ENCODE measurements around the gene KMT5B.

KMT5B gene

GRCh38 chr11:68181719-68182451 is 31.2 kb downstream of the KMT5B start:
- DNase-seq (ENCODE audit: low spot score) = no peak
- Mint-ChIP-seq H3K9me3 (no peaks in the 10 kb centered on the region), H3K27me3 (ENCODE audit: low read depth) (no peaks in the 10 kb centered on the region), H3K4me1 (ENCODE audit: low read depth) (no peaks in the 10 kb centered on the region), H3K4me3 (no peak overlapping the region), H3K27ac (no peak overlapping the region), H3K36me3 (ENCODE audit: low read depth) (peaks cover 9% of the 10 kb centered on the region)

DNA sequence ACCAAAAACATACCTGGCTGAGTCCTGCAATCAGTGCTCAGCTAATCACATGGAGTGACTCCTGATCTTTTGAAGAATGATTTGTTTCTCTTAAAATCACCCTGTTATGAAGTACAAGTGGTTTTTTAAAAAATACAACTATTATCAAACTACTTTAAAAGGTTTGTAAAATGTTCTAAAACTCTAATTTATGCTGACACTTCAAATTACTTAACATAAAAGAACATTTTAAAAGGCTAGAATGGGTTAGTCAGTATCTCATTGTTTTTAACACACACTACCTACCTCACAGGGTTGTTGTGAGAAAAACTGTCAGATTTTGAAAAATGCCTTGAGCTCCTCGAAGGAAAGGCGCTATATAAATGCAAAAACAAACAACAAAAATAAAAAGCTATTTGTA is 33.2 kb downstream of the KMT5B start:
- DNase-seq (ENCODE audit: low spot score) = no peak
- Mint-ChIP-seq H3K27ac (no peak overlapping the region), H3K27me3 (ENCODE audit: low read depth) (no peaks in the 10 kb centered on the region), H3K9me3 (no peaks in the 10 kb centered on the region), H3K36me3 (ENCODE audit: low read depth) (peaks cover 13% of the 10 kb centered on the region), H3K4me3 (no peak overlapping the region), H3K4me1 (ENCODE audit: low read depth) (no peaks in the 10 kb centered on the region)

GRCh38 chr11:68177877-68178276 is 35.2 kb downstream of the KMT5B start:
- no peak overlapping the region for H3K27ac Mint-ChIP-seq
- no peaks in the 10 kb centered on the region for H3K9me3 Mint-ChIP-seq
- no peaks in the 10 kb centered on the region for H3K4me1 Mint-ChIP-seq (ENCODE audit: low read depth)
- H3K36me3 Mint-ChIP-seq (ENCODE audit: low read depth) = peaks cover 19% of the 10 kb centered on the region
- H3K4me3 Mint-ChIP-seq = no peak overlapping the region
- DNase-seq (ENCODE audit: low spot score) = no peak
- H3K27me3 Mint-ChIP-seq (ENCODE audit: low read depth) = no peaks in the 10 kb centered on the region

DNA sequence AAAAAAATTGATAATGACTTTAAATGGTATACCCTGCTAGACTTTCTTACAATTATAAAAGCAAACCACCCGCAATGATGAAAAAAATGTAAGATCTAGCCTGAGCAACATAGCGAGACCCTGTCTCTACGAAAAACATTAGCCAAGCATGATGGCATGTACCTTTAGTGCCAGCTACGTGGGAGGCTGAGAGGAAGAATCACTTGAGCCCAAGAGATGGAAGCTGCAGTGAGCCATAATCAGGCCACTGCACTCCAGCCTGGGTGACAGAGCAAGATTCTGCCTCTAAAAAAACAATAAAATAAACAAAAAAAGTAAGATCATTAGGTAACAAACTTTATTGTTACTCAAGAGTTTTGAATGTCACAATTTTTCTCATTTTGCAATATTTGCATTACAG is 39.2 kb downstream of the KMT5B start:
- Mint-ChIP-seq H3K27ac (no peak overlapping the region), H3K4me3 (no peak overlapping the region), H3K4me1 (ENCODE audit: low read depth) (no peaks in the 10 kb centered on the region), H3K9me3 (no peaks in the 10 kb centered on the region), H3K36me3 (ENCODE audit: low read depth) (peaks cover 30% of the 10 kb centered on the region), H3K27me3 (ENCODE audit: low read depth) (no peaks in the 10 kb centered on the region)
- DNase-seq (ENCODE audit: low spot score) = no peak

GRCh38 chr11:68169442-68169841 is 43.7 kb downstream of the KMT5B start:
- Mint-ChIP-seq H3K27ac (no peak overlapping the region), H3K36me3 (ENCODE audit: low read depth) (peaks cover 31% of the 10 kb centered on the region), H3K4me1 (ENCODE audit: low read depth) (no peaks in the 10 kb centered on the region), H3K4me3 (no peak overlapping the region), H3K9me3 (no peaks in the 10 kb centered on the region), H3K27me3 (ENCODE audit: low read depth) (no peaks in the 10 kb centered on the region)
- DNase-seq (ENCODE audit: low spot score) = no peak

DNA sequence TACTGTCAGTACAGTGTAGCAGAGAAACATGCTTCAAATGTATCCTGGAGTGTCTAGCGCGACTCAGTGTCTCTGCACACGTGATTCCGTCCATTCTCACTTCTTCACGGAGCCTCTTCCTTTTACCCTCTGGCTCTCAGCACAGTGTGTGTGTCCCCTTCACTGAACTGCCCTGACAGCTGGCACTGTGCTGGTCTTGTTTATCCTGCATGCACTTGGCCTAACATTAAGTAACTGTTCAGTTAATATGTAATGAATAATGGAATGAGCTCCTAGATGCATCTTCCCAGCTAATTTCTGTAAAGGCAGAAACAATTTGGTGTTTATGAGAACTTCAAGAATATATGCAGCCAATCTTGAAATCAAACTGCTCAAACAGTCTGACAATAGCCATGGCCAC is 44.4 kb downstream of the KMT5B start:
- Mint-ChIP-seq H3K4me3 (no peak overlapping the region), H3K9me3 (no peaks in the 10 kb centered on the region), H3K27me3 (ENCODE audit: low read depth) (no peaks in the 10 kb centered on the region), H3K4me1 (ENCODE audit: low read depth) (no peaks in the 10 kb centered on the region), H3K36me3 (ENCODE audit: low read depth) (peaks cover 26% of the 10 kb centered on the region), H3K27ac (no peak overlapping the region)
- DNase-seq (ENCODE audit: low spot score) = no peak

DNA sequence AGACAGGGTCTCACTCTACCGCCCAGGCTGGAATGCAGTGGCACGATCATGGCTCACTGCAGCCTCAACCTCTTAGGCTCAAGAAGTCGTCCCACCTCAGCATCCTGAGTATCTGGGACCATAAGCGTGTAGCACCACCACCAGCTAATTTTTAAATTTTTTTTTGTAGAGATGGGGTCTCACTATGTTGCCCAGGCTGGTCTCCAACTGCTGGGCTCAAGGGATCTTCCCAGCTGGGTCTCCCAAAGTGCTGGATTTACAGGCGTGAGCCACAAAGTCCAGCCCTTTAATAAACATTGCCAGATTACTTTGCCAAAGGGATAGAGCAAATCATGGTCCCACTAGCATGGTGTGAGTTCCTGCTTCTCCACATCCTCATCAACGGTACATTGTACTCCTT is 45.6 kb downstream of the KMT5B start:
- Mint-ChIP-seq H3K4me3 (no peak overlapping the region), H3K9me3 (no peaks in the 10 kb centered on the region), H3K4me1 (ENCODE audit: low read depth) (no peaks in the 10 kb centered on the region), H3K27me3 (ENCODE audit: low read depth) (no peaks in the 10 kb centered on the region), H3K36me3 (ENCODE audit: low read depth) (peaks cover 19% of the 10 kb centered on the region), H3K27ac (no peak overlapping the region)
- no peak for DNase-seq (ENCODE audit: low spot score)

DNA sequence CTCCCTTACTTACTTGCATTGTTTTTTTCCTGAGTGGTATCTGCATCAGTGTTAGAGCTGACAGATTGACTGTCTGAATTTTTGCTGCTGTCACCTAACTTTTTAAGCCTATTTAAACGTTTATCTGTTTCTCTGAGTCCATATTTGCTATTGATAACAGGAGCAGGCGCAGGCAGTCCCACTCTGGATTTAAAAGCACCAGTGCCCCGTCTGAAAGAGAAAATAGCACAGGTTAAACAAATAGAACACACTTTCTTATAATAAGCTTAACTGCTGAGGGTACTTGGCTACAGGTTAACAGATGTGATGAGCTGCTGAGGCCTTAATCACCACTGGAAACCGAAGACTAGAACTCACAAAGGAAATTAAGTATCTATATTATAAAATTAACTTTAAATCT is 46.1 kb downstream of the KMT5B start:
- Mint-ChIP-seq H3K27ac (no peak overlapping the region), H3K9me3 (no peaks in the 10 kb centered on the region), H3K4me3 (no peak overlapping the region), H3K36me3 (ENCODE audit: low read depth) (peaks cover 19% of the 10 kb centered on the region), H3K4me1 (ENCODE audit: low read depth) (no peaks in the 10 kb centered on the region), H3K27me3 (ENCODE audit: low read depth) (no peaks in the 10 kb centered on the region)
- DNase-seq (ENCODE audit: low spot score) = no peak

- H3K27ac Mint-ChIP-seq = no peak overlapping the region
- H3K4me1 Mint-ChIP-seq (ENCODE audit: low read depth) = no peaks in the 10 kb centered on the region
- no peak for DNase-seq (ENCODE audit: low spot score)
- H3K4me3 Mint-ChIP-seq = no peak overlapping the region
- H3K9me3 Mint-ChIP-seq = no peaks in the 10 kb centered on the region
- H3K27me3 Mint-ChIP-seq (ENCODE audit: low read depth) = no peaks in the 10 kb centered on the region
- peaks cover 15% of the 10 kb centered on the region for H3K36me3 Mint-ChIP-seq (ENCODE audit: low read depth)
Measured at GRCh38 chr11:68165601-68166000, 47.5 kb downstream of the KMT5B start.

DNA sequence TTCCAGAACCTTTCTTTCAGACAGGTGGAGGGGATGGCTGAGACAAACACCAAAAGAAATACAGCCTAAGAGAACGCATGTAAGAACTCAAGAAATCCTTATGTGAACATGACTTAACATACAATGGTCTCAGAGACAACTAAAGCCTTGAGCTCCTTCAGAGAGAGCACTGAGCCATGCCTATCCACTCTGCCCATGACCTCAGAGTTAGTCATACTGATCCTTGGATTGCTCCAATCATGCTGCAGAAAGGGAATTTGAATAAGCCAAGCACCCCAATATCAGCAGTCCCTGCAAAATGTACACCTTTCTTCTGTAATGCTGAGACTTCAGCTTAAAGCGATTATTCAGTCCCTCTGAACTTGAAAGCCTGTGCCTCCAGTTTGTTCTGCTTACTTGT is 48.7 kb downstream of the KMT5B start:
- Mint-ChIP-seq H3K27ac (no peak overlapping the region), H3K9me3 (no peaks in the 10 kb centered on the region), H3K4me3 (no peak overlapping the region), H3K4me1 (ENCODE audit: low read depth) (no peaks in the 10 kb centered on the region), H3K36me3 (ENCODE audit: low read depth) (peaks cover 7% of the 10 kb centered on the region), H3K27me3 (ENCODE audit: low read depth) (no peaks in the 10 kb centered on the region)
- DNase-seq (ENCODE audit: low spot score) = no peak

- H3K36me3 Mint-ChIP-seq (ENCODE audit: low read depth) = peaks cover 4% of the 10 kb centered on the region
- no peaks in the 10 kb centered on the region for H3K4me1 Mint-ChIP-seq (ENCODE audit: low read depth)
- H3K9me3 Mint-ChIP-seq = no peaks in the 10 kb centered on the region
- no peak overlapping the region for H3K4me3 Mint-ChIP-seq
- no peak overlapping the region for H3K27ac Mint-ChIP-seq
- no peak for DNase-seq (ENCODE audit: low spot score)
- no peaks in the 10 kb centered on the region for H3K27me3 Mint-ChIP-seq (ENCODE audit: low read depth)
Measured at GRCh38 chr11:68163691-68164090, 49.4 kb downstream of the KMT5B start.

- H3K36me3 Mint-ChIP-seq (ENCODE audit: low read depth) = peaks cover 6% of the 10 kb centered on the region
- no peak overlapping the region for H3K27ac Mint-ChIP-seq
- no peaks in the 10 kb centered on the region for H3K4me1 Mint-ChIP-seq (ENCODE audit: low read depth)
- H3K4me3 Mint-ChIP-seq = no peak overlapping the region
- no peaks in the 10 kb centered on the region for H3K9me3 Mint-ChIP-seq
- DNase-seq (ENCODE audit: low spot score) = no peak
- no peaks in the 10 kb centered on the region for H3K27me3 Mint-ChIP-seq (ENCODE audit: low read depth)
Measured at GRCh38 chr11:68160100-68160695, 52.9 kb downstream of the KMT5B start.

DNA sequence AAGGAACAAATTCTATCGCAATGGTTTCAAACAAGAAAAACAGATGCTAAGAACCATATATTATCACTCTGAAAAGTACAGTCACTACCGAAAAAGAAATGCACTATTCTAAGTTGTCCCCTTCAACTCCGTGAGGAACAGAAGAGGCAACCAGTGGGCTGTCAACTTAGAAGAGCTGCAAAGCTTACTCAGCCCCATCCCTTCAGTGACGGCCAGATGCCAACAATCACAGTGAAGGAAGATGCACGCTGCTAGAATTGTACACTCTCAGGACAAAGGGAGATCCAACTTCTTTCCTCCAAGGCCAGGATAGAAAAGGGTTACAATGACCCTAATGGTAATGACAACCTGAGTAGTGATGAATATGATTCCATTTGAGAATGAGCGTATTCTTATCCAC is 53.4 kb downstream of the KMT5B start:
- no peak overlapping the region for H3K4me3 Mint-ChIP-seq
- H3K9me3 Mint-ChIP-seq = no peaks in the 10 kb centered on the region
- H3K27me3 Mint-ChIP-seq (ENCODE audit: low read depth) = no peaks in the 10 kb centered on the region
- no peaks in the 10 kb centered on the region for H3K4me1 Mint-ChIP-seq (ENCODE audit: low read depth)
- DNase-seq (ENCODE audit: low spot score) = no peak
- peaks cover 6% of the 10 kb centered on the region for H3K36me3 Mint-ChIP-seq (ENCODE audit: low read depth)
- H3K27ac Mint-ChIP-seq = no peak overlapping the region

DNA sequence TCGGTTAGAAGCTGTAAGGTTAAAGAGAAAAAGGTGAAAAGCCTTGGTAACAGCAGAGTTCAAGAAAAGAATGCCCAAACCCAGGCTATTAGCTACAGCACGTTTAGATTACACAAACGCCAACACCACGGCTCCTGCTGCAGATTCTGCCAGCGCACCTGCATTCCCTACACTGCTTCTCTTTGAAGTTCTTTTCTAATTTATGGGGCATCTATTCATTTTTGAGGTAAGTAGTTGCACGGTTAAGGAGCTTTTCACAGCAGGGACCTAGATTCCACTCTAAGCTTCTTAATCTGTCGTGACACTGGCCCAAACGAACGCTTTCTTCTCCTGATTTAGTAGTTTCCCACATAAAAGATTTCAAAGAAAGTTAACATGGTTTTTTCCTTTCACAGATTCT is 53.9 kb downstream of the KMT5B start:
- Mint-ChIP-seq H3K27ac (no peak overlapping the region), H3K4me1 (ENCODE audit: low read depth) (no peaks in the 10 kb centered on the region), H3K36me3 (ENCODE audit: low read depth) (peaks cover 6% of the 10 kb centered on the region), H3K27me3 (ENCODE audit: low read depth) (no peaks in the 10 kb centered on the region), H3K9me3 (no peaks in the 10 kb centered on the region), H3K4me3 (no peak overlapping the region)
- DNase-seq (ENCODE audit: low spot score) = no peak

DNA sequence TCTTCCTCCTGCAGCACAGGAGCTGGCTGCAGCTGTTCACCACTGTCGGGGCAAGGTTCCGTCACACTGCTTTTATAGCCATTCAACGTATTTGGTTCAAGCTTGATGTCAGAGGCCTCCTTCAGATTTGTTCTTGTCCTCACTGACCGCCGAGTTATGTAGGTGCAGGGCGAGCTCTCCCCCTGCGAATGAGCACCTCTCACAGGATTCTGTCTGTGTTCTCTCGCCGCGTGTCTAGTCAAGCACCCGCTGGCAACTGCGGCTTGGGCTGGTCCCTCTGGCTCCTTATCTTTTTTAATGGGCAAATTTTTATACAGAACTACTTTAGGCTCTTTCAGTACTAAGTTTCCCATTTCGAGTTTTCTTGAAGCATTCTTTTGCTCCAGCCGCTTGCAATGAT is 54.5 kb downstream of the KMT5B start:
- Mint-ChIP-seq H3K9me3 (no peaks in the 10 kb centered on the region), H3K4me1 (ENCODE audit: low read depth) (no peaks in the 10 kb centered on the region), H3K4me3 (no peak overlapping the region), H3K27me3 (ENCODE audit: low read depth) (no peaks in the 10 kb centered on the region), H3K27ac (no peak overlapping the region), H3K36me3 (ENCODE audit: low read depth) (peaks cover 6% of the 10 kb centered on the region)
- DNase-seq (ENCODE audit: low spot score) = no peak

Measured in T-helper 2 cell treated with Interferon-gamma antibody and Interleukin-4, amounts not matched to agents 5 μg/mL and 100 μg/mL, for 36 hours (primary cell).